ENCODE measurements around the gene ZNF787. TPM values are rescaled to one million over a fixed set of nuclear protein-coding genes. Genes with fewer than 3 reads are reported as not detected.
"Not testable (repeated sequence)": the region's sequence is repeated elsewhere in the genome, so short reads cannot be mapped to it uniquely, and the experiment has no call there.

Gene ZNF787
- total and polyA plus RNA-seq, 2 of the 4 experiments (the other 2 are of a cell fraction) = 4.8 to 11.2 TPM

GRCh38 chr19:56149656-56150038 is 28.6 kb upstream of the ZNF787 start:
- H3K9me3 ChIP-seq (ENCODE audit: control insufficient read depth, insufficient read depth, low read length) = no peaks in the 10 kb centered on the region

GRCh38 chr19:56148955-56149655 is 28.0 kb upstream of the ZNF787 start:
- H3K27me3 ChIP-seq (ENCODE audit: control insufficient read depth, insufficient read depth, low read length); H2BK15ac ChIP-seq (ENCODE audit: low read depth, low read length); H3K4ac ChIP-seq (ENCODE audit: low read depth, low read length); intact Hi-C loops (cut with micrococcal nuclease); H2AK9ac ChIP-seq (replicated peaks; ENCODE audit: low read depth, low read length, poor library complexity); H3K9ac ChIP-seq (ENCODE audit: low read depth, low read length); DNase-seq; CTCF ChIA-PET; H4K91ac ChIP-seq (ENCODE audit: insufficient read depth, low read depth, low read length); H2BK5ac ChIP-seq (ENCODE audit: low read depth, low read length, poor library complexity, severe bottlenecking); H3K9me3 ChIP-seq (ENCODE audit: control insufficient read depth, insufficient read depth, low read length); H3K4me1 ChIP-seq (ENCODE audit: control insufficient read depth, insufficient read depth, low read length); H4K8ac ChIP-seq (ENCODE audit: low read depth in 2 of 2, low read length in 2 of 2); BruUV-seq (replicated peaks); H3K56ac ChIP-seq (ENCODE audit: extremely low read depth, insufficient read depth, low read length); H2AFZ ChIP-seq (replicated peaks; ENCODE audit: low read length, poor library complexity); H3K18ac ChIP-seq (ENCODE audit: low read depth, low read length); H3K9me1 ChIP-seq (ENCODE audit: insufficient read depth, low read length); H3K4me3 ChIP-seq (ENCODE audit: insufficient read depth, low read depth, low read length); dilution Hi-C loops (cut with HindIII; ENCODE audit: low sequenced_read_pairs, unreplicated experiment); H3K27ac ChIP-seq (ENCODE audit: insufficient read depth, low read length); H2BK120ac ChIP-seq (ENCODE audit: low read depth, low read length); H3K4me2 ChIP-seq (ENCODE audit: low read depth, low read length); H2AK5ac ChIP-seq (ENCODE audit: low read depth, low read length); H3K23ac ChIP-seq (ENCODE audit: low read depth, low read length); ATAC-seq (ENCODE audit: low read depth); H2BK20ac ChIP-seq (ENCODE audit: low read depth, low read length); H4K5ac ChIP-seq (ENCODE audit: low read depth, low read length); H3K14ac ChIP-seq (replicated peaks; ENCODE audit: low read depth, low read length); POLR2A ChIA-PET (ENCODE audit: unreplicated experiment): not testable (repeated sequence)
- WGBS, 2 experiments (ENCODE audit: extremely low coverage in 2 of 2, insufficient read length in 1 of 2) = 97% methylated on average over 6 of the region's 12 CpGs; no CpG with 5 or more reads in 1 of the 2 experiments
- in situ Hi-C loops (cut with MboI; ENCODE audit: low sequenced_read_pairs) = loop anchor here (25.0 kb wide), 2 partner anchors 462 to 1687 kb away; partner anchors contain the start of genes CDC42EP5, EPN1 and LENG9
- Histone ChIP-seq H4K20me1 (ENCODE audit: insufficient read depth, low read length) (peaks cover 21% of the 10 kb centered on the region), H3K36me3 (ENCODE audit: control insufficient read depth, insufficient read depth, low read length) (peaks cover 29% of the 10 kb centered on the region), H3K79me1 (ENCODE audit: low read depth in 1 of 2, low read length in 2 of 2) (peaks cover 25 to 41% of the 10 kb centered on the region in 2 experiments)

More at GRCh38 chr19:56149656-56150038, 28.6 kb upstream of the ZNF787 start:
- no peak for ATAC-seq (ENCODE audit: low read depth)
- ChIA-PET POLR2A (ENCODE audit: unreplicated experiment) (no interaction called here), CTCF (no interaction called here)
- Histone ChIP-seq H3K23ac (ENCODE audit: low read depth, low read length) (no peak overlapping the region), H3K79me1 (ENCODE audit: low read depth in 1 of 2, low read length in 2 of 2) (peaks cover 25 to 35% of the 10 kb centered on the region in 2 experiments), H4K20me1 (ENCODE audit: insufficient read depth, low read length) (peaks cover 23% of the 10 kb centered on the region), H4K5ac (ENCODE audit: low read depth, low read length) (no peak overlapping the region), H3K27me3 (ENCODE audit: control insufficient read depth, insufficient read depth, low read length) (no peaks in the 10 kb centered on the region), H2BK15ac (ENCODE audit: low read depth, low read length) (no peak overlapping the region), H2AFZ (replicated peaks; ENCODE audit: low read length, poor library complexity) (no peak overlapping the region), H2BK20ac (ENCODE audit: low read depth, low read length) (no peak overlapping the region), H4K91ac (ENCODE audit: insufficient read depth, low read depth, low read length) (no peak overlapping the region), H3K4me3 (ENCODE audit: insufficient read depth, low read depth, low read length) (no peak overlapping the region), H3K27ac (ENCODE audit: insufficient read depth, low read length) (no peak overlapping the region), H3K4me1 (ENCODE audit: control insufficient read depth, insufficient read depth, low read length) (peaks cover 5% of the 10 kb centered on the region; the same call in 1 of the 2 replicates), H3K9me1 (ENCODE audit: insufficient read depth, low read length) (peaks cover 10% of the 10 kb centered on the region; the same call in 1 of the 2 replicates), H3K4ac (ENCODE audit: low read depth, low read length) (no peak overlapping the region), H2BK120ac (ENCODE audit: low read depth, low read length) (no peak overlapping the region), H3K36me3 (ENCODE audit: control insufficient read depth, insufficient read depth, low read length) (peaks cover 33% of the 10 kb centered on the region), H3K14ac (replicated peaks; ENCODE audit: low read depth, low read length) (no peak overlapping the region), H4K8ac (ENCODE audit: low read depth in 2 of 2, low read length in 2 of 2) (no peak overlapping the region), H3K18ac (ENCODE audit: low read depth, low read length) (no peak overlapping the region), H3K4me2 (ENCODE audit: low read depth, low read length) (no peak overlapping the region), H2AK5ac (ENCODE audit: low read depth, low read length) (no peak overlapping the region), H3K9ac (ENCODE audit: low read depth, low read length) (no peak overlapping the region), H2BK5ac (ENCODE audit: low read depth, low read length, poor library complexity, severe bottlenecking) (no peak overlapping the region), H3K56ac (ENCODE audit: extremely low read depth, insufficient read depth, low read length) (no peak overlapping the region), H2AK9ac (replicated peaks; ENCODE audit: low read depth, low read length, poor library complexity) (no peak overlapping the region)
- dilution Hi-C loops (cut with HindIII; ENCODE audit: low sequenced_read_pairs, unreplicated experiment) = no loop called here
- DNase-seq = no peak
- BruUV-seq (replicated peaks) = no TSS peak
- in situ Hi-C loops (cut with MboI; ENCODE audit: low sequenced_read_pairs) = loop anchor here (25.0 kb wide), 2 partner anchors 462 to 1687 kb away; partner anchors contain the start of genes CDC42EP5, EPN1 and LENG9
- intact Hi-C loops (cut with micrococcal nuclease) = no loop called here
- 92% methylated on average over 4 of the region's 5 CpGs; no CpG with 5 or more reads in 1 of the 2 experiments for WGBS, 2 experiments (ENCODE audit: extremely low coverage in 2 of 2, insufficient read length in 1 of 2)
- TF ChIP-seq CHD1 (IDR thresholded peaks at IDR 0.05; ENCODE audit: low read depth, low read length) = no peak
- no peak for TF ChIP-seq MAZ (IDR thresholded peaks at IDR 0.05; ENCODE audit: borderline replicate concordance, low read depth, low read length)
- no peak for TF ChIP-seq CEBPB (IDR thresholded peaks at IDR 0.05; ENCODE audit: low read depth, low read length)

Measured in IMR-90 (cell line).